Muscle layer of duodenum (tissue), 2 donors: ENCODE data around the gene NEURL1B.

Source experiments
- H3K27ac ChIP-seq: one replicate; pipeline ENCODE4 v1.7.0; 2013; ENCODE audit warnings: mild to moderate bottlenecking, low read length
- H3K27me3 ChIP-seq: one replicate; pipeline ENCODE4 v1.7.0; 2013; ENCODE audit warnings: low read depth, mild to moderate bottlenecking, control low read depth, low read length
- H3K36me3 ChIP-seq, 2 donors: one replicate each; pipeline ENCODE4 v1.7.0; 2013; ENCODE audit warnings: low read length in 2 of 2, control low read depth in 1 of 2, mild to moderate bottlenecking in 1 of 2; ENCODE audit not compliant: insufficient read depth in 2 of 2, control insufficient read depth in 1 of 2
- H3K4me1 ChIP-seq, 2 donors: one replicate each; pipeline ENCODE4 v1.7.0; 2013; ENCODE audit warnings: low read length in 2 of 2, mild to moderate bottlenecking in 2 of 2, control low read depth in 1 of 2, moderate library complexity in 1 of 2; ENCODE audit not compliant: insufficient read depth in 2 of 2, control insufficient read depth in 1 of 2
- H3K4me3 ChIP-seq, 2 donors: one replicate each; pipeline ENCODE4 v1.7.0; 2013; ENCODE audit warnings: low read length in 2 of 2, low read depth in 1 of 2, mild to moderate bottlenecking in 1 of 2
- H3K9me3 ChIP-seq, 2 donors: one replicate each; pipeline ENCODE4 v1.7.0; 2013; ENCODE audit warnings: low read length in 2 of 2, control low read depth in 1 of 2, mild to moderate bottlenecking in 1 of 2; ENCODE audit not compliant: control insufficient read depth in 1 of 2
- donor health status: healthy.

Gene NEURL1B

GRCh38 chr5:172683645-172684471, 42.8 kb downstream of the NEURL1B start:
- peaks cover 12 to 35% of the 10 kb centered on the region in 2 donors for H3K4me1 ChIP-seq

GRCh38 chr5:172685091-172685490, 44.0 kb downstream of the NEURL1B start:
- no peaks in the 10 kb centered on the region for H3K27me3 ChIP-seq
- H3K4me3 ChIP-seq: no peak overlapping the region
- H3K9me3 ChIP-seq: no peaks in the 10 kb centered on the region
- peaks cover 12 to 29% of the 10 kb centered on the region in 2 donors for H3K4me1 ChIP-seq
- peaks cover 13 to 14% of the 10 kb centered on the region in 2 donors for H3K36me3 ChIP-seq
- H3K27ac ChIP-seq: no peak overlapping the region

More at GRCh38 chr5:172683645-172684471, 42.8 kb downstream of the NEURL1B start:
- no peak overlapping the region for H3K4me3 ChIP-seq
- no peaks in the 10 kb centered on the region for H3K9me3 ChIP-seq
- no peaks in the 10 kb centered on the region for H3K27me3 ChIP-seq
- peaks cover 8 to 13% of the 10 kb centered on the region in 2 donors for H3K36me3 ChIP-seq
- H3K27ac ChIP-seq: no peak overlapping the region

GRCh38 chr5:172686111-172686510, 45.0 kb downstream of the NEURL1B start:
- peaks cover 12 to 29% of the 10 kb centered on the region in 2 donors for H3K4me1 ChIP-seq
- no peaks in the 10 kb centered on the region for H3K27me3 ChIP-seq
- no peak overlapping the region for H3K27ac ChIP-seq
- H3K36me3 ChIP-seq: peaks cover 13 to 14% of the 10 kb centered on the region in 2 donors
- H3K4me3 ChIP-seq: no peak overlapping the region
- H3K9me3 ChIP-seq: no peaks in the 10 kb centered on the region

GRCh38 chr5:172686539-172687390, 45.7 kb downstream of the NEURL1B start:
- Histone ChIP-seq H3K27ac (no peak overlapping the region), H3K4me3 (no peak overlapping the region), H3K4me1 (peaks cover 12 to 29% of the 10 kb centered on the region in 2 donors), H3K27me3 (no peaks in the 10 kb centered on the region), H3K36me3 (peaks cover 13 to 14% of the 10 kb centered on the region in 2 donors), H3K9me3 (no peaks in the 10 kb centered on the region)

GRCh38 chr5:172687940-172688339, 46.9 kb downstream of the NEURL1B start:
- Histone ChIP-seq H3K9me3 (no peaks in the 10 kb centered on the region), H3K27ac (peak overlapping the region; percentile 34), H3K4me1 (peaks cover 12 to 35% of the 10 kb centered on the region in 2 donors), H3K4me3 (no peak overlapping the region), H3K27me3 (no peaks in the 10 kb centered on the region), H3K36me3 (peaks cover 13 to 14% of the 10 kb centered on the region in 2 donors)

- Histone ChIP-seq H3K4me1 (peaks cover 12 to 41% of the 10 kb centered on the region in 2 donors), H3K36me3 (peaks cover 13 to 14% of the 10 kb centered on the region in 2 donors), H3K27ac (peak overlapping the region; percentile 49)
These were observed 47.5 kb downstream of the NEURL1B start for GRCh38 chr5:172688349-172689217.

GRCh38 chr5:172689218-172689572, 48.1 kb downstream of the NEURL1B start:
- H3K36me3 ChIP-seq: peaks cover 12 to 14% of the 10 kb centered on the region in 2 donors
- H3K27ac ChIP-seq: peak overlapping the region; percentile 49
- H3K9me3 ChIP-seq: no peaks in the 10 kb centered on the region
- H3K27me3 ChIP-seq: no peaks in the 10 kb centered on the region
- H3K4me1 ChIP-seq: peaks cover 12 to 41% of the 10 kb centered on the region in 2 donors
- no peak overlapping the region for H3K4me3 ChIP-seq

More at GRCh38 chr5:172688349-172689217, 47.5 kb downstream of the NEURL1B start:
- H3K4me3 ChIP-seq: no peak overlapping the region
- no peaks in the 10 kb centered on the region for H3K27me3 ChIP-seq
- H3K9me3 ChIP-seq: no peaks in the 10 kb centered on the region

GRCh38 chr5:172689801-172690200, 48.7 kb downstream of the NEURL1B start:
- Histone ChIP-seq H3K4me1 (peaks cover 12 to 46% of the 10 kb centered on the region in 2 donors), H3K27ac (no peak overlapping the region), H3K36me3 (peaks cover 7 to 14% of the 10 kb centered on the region in 2 donors)

GRCh38 chr5:172690258-172691075, 49.4 kb downstream of the NEURL1B start:
- Histone ChIP-seq H3K9me3 (no peaks in the 10 kb centered on the region), H3K36me3 (peaks cover 7 to 12% of the 10 kb centered on the region in 2 donors), H3K4me1 (peaks cover 12 to 52% of the 10 kb centered on the region in 2 donors), H3K27ac (no peak overlapping the region), H3K4me3 (no peak overlapping the region), H3K27me3 (no peaks in the 10 kb centered on the region)

More at GRCh38 chr5:172689801-172690200, 48.7 kb downstream of the NEURL1B start:
- H3K9me3 ChIP-seq: no peaks in the 10 kb centered on the region
- no peak overlapping the region for H3K4me3 ChIP-seq
- no peaks in the 10 kb centered on the region for H3K27me3 ChIP-seq

GRCh38 chr5:172691886-172692285, 50.8 kb downstream of the NEURL1B start:
- H3K27me3 ChIP-seq: no peaks in the 10 kb centered on the region
- H3K27ac ChIP-seq: no peak overlapping the region
- H3K9me3 ChIP-seq: no peaks in the 10 kb centered on the region
- H3K4me3 ChIP-seq: no peak overlapping the region
- peaks cover 12 to 63% of the 10 kb centered on the region in 2 donors for H3K4me1 ChIP-seq
- peaks cover 0 to 8% of the 10 kb centered on the region in 2 donors for H3K36me3 ChIP-seq
